Activated naive CD4-positive, alpha-beta T cell (primary cell): ENCODE data around the gene SLC39A10.

Experiments
- DNase-seq, 4 experiments: peaks; one replicate each; lab custom pipeline; 2025; lab: John Stamatoyannopoulos, UW

Gene SLC39A10

GRCh38 chr2:195730912-195731311 is 73.9 kb downstream of the SLC39A10 start:
- DNase-seq, result no peak

GRCh38 chr2:195732574-195732973 is 75.5 kb downstream of the SLC39A10 start:
- DNase-seq, result no peak

- DNase-seq, result no peak
Measured at GRCh38 chr2:195733831-195734230, 76.8 kb downstream of the SLC39A10 start.

- DNase-seq, result no peak
Measured at GRCh38 chr2:195734395-195734794, 77.4 kb downstream of the SLC39A10 start.

GRCh38 chr2:195734931-195735330 is 77.9 kb downstream of the SLC39A10 start:
- DNase-seq, result no peak

- no peak for DNase-seq
Measured at GRCh38 chr2:195735347-195735746, 78.3 kb downstream of the SLC39A10 start.

DNA sequence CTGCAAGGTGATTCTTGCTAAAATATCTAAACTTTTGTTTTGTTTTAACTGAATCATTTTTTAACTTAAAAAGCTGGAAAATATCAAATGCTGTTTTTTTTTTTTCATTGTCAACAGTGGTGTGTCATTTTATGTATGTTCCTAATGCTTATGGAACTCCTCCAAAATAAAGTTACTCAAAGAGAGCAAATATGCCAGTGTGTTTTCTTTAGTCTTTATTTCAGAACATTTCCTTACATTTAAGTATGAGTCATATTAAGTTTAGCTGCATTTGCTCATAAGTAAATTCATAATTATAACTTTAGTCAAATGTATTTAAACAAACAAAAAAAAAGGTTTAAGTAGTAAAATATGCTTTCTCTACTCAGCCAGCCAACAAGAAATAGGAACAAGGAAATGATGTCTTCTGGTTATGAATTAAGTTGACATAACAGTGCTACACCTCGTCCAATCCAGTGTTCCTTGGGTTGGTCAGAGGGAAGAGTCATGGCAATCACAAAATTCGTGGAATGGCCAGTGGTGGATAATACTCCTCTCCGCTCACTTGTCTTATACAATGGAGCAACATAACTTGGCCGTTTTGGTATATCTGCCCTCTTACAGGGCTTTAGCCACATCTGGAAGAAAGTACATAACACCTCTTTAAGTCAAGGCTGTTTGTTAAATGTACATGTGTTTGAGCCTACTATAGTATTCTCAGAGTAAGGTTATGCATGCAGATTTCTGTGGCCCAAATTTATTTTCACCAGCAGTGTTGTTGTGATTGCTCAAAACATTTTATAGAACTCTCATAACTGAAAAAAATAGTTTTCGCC is 80.7 kb downstream of the SLC39A10 start:
- DNase-seq, result no peak

DNA sequence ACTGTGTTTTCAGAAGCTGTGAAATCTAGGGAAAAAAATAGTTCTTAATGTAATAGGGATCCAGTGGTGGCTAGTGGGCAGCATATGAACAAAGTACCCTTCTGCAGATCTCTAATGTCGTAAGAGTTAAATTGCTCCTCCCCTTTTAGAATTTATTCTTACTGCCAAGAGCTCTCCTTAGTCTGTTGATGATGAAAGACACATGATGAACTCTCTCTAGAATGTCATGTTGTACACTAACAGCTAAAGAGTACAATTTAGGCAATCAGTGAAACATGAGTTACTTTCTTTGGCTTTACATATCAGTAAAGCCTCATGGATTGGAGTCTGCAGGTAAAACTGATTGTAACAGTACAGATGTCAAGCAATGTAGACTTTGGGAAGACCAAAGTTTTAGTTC is 84.2 kb downstream of the SLC39A10 start:
- DNase-seq, result no peak

- DNase-seq, result no peak
Measured at GRCh38 chr2:195756218-195756942, 99.4 kb downstream of the SLC39A10 start.

DNA sequence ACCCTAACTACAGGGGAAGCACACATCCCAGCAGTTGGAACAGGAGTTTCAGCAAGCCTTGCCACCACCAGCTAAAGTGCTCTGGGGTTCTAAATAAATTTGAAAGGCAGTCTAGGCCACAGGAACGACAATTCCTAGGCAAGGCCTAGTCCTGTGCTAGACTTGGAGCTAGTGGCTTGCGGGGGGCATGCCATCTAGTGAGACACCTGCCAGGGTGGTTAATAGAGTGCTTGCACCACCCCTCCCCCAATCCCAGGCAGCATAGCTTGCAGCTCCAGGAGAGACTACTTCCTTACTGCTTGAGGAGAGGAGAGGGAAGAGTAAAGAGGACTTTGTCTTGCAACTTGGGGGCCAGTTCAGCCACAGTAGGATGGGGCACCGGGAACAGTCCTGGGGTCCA is 101.8 kb downstream of the SLC39A10 start:
- DNase-seq, result no peak

- no peak for DNase-seq
Measured at GRCh38 chr2:195759877-195760276, 102.9 kb downstream of the SLC39A10 start.

- DNase-seq, result no peak
Measured at GRCh38 chr2:195763866-195764265, 106.8 kb downstream of the SLC39A10 start.

DNA sequence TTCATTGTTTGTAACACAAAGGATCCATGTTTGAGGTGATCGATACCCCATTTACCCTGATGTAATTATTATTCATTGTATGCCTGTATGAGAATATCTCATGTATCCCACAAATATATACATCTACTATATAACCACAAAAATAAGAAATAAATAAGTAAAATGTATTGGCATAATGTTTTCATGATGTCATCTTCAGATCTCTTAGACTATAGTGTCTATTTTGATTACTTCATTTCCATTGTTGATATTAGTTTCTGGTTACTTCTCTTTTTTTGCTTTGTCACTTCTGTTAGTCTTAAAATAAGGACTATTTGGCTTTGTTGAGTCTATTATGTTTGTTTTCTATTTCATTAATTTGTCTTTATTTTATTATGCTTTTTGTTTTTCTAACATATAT is 109.7 kb downstream of the SLC39A10 start:
- DNase-seq, result no peak

DNA sequence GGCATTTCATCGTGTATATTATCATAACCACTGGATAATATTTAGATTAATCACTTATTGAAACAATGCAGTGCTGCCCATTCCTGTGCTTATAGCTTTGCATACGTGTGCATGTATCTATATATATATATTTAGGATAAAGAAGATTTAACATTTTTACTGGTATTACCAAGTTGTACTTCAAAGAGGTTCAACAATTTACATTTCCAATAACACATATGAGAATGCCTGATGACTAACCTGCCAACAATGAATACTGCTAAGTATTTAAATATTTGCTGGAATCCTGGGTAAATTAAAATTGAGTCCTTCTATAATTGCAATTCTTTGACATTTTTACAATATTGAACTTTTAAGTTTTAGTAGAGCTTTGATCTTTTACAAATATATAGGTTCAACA is 111.4 kb downstream of the SLC39A10 start:
- no peak for DNase-seq

GRCh38 chr2:195769975-195770374 is 112.9 kb downstream of the SLC39A10 start:
- no peak for DNase-seq

DNA sequence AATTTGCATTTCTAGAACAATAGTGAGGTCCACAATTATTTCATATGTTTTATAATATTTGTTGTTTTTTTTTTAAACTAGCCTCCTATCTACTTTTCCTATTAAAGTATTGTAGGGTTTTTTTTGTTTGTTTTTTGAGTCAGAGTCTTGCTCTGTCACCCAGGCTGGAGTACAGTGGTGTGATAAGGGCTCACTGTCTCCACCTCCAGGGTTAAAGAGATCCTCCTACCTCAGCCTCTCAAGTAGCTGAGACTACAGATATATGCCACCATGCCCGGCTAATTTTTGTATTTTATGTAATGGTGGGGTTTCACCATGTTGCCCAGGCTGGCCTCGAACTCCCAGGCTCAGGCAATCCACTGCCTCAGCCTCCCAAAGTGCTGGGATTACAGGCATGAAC is 122.5 kb downstream of the SLC39A10 start:
- no peak for DNase-seq

DNA sequence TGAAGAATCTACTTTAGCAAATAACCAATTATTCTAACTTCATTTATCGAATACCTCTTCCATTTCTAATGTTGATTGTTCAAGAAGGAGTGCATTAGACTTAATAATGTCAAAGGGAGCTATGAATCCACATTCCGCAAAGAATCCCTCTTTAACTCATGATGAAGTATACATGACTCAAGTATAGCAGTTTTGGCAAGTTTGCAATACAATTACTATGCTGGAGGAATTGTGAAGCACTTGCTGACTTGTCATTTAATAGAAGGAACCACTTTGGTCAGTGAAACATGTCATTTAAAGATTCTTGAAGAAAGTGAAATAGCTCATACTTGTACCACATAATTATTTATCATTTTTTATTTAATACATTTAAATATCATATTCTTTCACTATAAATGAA is 125.1 kb downstream of the SLC39A10 start:
- no peak for DNase-seq
